Cardiac fibroblast (primary cell): Measurements from ENCODE around the gene CHST9.
"Not testable (repeated sequence)": the region's sequence is repeated elsewhere in the genome, so short reads cannot be mapped to it uniquely, and the experiment has no call there.

ENCODE experiments used
- DNase-seq, 2 donors: peaks; one replicate each; pipeline versions ENCODE4 v3.0.0 to v3.0.0-alpha.2; 2010; ENCODE audit warnings: low read depth in 2 of 2
- H3K4me3 ChIP-seq, 2 donors: replicated peaks in 1 of 2; 1 replicate in 1 of 2; 2 replicates in 1 of 2; pipeline ENCODE4 v1.5.1; 2011; ENCODE audit warnings: low read depth in 2 of 2, low read length in 2 of 2, mild to moderate bottlenecking in 2 of 2, moderate library complexity in 1 of 2
- TF ChIP-seq, protein P1 (sequence below): IDR thresholded peaks from one replicate; pipeline ENCODE4 v1.5.1; 2011; ENCODE audit warnings: low read depth, mild to moderate bottlenecking, low read length, inconsistent platforms

Gene CHST9

DNA sequence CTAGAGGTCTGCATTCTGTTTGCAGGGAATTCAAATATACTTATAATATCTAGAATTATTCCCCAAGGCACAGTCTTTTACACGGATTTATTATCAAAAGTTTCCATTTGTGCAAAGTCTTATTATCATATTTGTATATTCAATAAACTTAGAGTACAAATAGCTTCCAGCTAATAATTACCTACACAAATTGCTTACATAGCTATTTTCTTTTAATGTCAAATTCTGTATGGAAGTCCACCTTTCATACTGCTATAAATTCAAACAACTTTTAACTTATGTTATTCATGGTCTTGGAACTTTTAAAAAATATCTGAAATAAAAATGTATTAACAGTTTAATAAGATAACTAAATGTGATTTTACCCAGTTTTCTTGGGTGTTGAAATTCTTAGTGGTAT is 13.1 kb downstream of the CHST9 start:
- TF ChIP-seq, protein P1, sequence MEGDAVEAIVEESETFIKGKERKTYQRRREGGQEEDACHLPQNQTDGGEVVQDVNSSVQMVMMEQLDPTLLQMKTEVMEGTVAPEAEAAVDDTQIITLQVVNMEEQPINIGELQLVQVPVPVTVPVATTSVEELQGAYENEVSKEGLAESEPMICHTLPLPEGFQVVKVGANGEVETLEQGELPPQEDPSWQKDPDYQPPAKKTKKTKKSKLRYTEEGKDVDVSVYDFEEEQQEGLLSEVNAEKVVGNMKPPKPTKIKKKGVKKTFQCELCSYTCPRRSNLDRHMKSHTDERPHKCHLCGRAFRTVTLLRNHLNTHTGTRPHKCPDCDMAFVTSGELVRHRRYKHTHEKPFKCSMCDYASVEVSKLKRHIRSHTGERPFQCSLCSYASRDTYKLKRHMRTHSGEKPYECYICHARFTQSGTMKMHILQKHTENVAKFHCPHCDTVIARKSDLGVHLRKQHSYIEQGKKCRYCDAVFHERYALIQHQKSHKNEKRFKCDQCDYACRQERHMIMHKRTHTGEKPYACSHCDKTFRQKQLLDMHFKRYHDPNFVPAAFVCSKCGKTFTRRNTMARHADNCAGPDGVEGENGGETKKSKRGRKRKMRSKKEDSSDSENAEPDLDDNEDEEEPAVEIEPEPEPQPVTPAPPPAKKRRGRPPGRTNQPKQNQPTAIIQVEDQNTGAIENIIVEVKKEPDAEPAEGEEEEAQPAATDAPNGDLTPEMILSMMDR = no peak
- no peak for DNase-seq
- no peak overlapping the region for H3K4me3 ChIP-seq

DNA sequence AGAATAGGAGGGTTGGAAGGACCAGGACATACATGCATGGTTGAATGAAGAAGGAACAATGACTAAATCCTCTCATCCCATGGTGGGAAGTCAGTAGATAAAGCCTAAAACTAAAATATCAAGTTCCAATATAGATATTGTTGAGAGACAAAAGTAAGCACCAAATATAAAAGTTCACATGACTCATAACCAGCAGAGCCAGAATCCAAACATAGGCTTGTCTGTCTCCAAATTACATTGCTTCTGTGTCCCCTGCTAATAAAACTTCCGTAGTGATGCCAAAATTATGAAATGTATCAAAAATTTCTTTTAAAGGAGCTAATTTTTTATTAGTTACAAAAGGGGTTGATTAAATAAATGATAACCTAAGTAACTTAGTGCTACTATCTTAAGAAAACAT is 19.7 kb downstream of the CHST9 start:
- H3K4me3 ChIP-seq = no peak overlapping the region
- DNase-seq = no peak
- TF ChIP-seq, protein P1 = no peak

DNA sequence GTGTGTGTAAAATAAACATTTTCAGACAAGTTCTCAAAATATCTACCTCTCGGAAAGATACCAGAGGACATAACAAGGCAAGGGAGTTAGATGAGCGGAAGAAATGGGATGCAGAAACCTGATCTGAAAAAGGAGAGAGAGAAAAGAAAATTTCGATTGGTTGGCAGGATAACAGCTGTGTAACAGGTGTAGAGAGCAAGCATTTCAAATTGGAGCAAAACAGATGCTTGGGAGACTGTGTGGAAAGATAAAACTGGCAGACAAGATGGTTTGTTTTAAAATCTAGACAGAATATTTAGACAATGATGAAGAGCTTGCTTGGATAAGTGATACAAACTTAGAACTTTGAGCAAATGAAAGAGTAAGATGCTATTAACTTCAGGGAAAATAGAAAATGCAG is 20.2 kb downstream of the CHST9 start:
- DNase-seq = no peak
- H3K4me3 ChIP-seq = no peak overlapping the region
- TF ChIP-seq, protein P1 = no peak

DNA sequence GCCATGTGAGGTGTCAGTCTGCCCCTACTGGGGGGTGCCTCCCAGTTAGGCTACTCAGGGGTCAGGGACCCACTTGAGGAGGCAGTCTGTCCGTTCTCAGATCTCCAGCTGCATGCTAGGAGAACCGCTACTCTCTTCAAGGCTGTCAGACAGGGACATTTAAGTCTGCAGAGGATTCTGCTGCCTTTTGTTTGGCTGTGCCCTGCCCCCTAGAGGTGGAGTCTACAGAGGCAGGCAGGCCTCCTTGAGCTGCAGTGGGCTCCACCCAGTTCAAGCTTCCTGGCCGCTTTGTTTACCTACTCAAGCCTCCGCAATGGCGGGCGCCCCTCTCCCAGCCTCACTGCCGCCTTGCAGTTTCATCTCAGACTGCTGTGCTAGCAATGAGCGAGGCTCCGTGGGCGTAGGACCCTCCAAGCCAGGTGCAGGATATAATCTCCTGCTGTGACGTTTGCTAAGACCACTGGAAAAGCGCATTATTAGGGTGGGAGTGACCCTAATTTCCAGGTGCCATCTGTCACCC is 21.9 kb downstream of the CHST9 start:
- not testable (repeated sequence) for H3K4me3 ChIP-seq, DNase-seq

DNA sequence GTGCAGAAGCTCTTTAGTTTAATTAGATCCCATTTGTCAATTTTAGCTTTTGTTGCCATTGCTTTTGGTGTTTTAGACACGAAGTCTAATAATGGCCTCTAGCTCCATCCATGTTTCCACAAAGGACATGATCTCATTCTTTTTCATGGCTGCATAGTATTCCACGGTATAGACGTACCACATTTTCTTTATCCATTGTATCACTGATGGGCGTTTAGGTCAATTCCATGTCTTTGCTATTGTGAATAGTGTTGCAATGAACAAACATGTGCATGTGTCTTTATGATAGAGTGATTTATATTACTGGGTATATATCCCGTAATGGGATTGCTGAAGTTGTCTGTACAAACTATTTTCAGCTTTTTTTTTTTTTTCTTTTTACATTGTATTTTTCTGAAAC is 35.9 kb downstream of the CHST9 start:
- H3K4me3 ChIP-seq, DNase-seq: not testable (repeated sequence)

DNA sequence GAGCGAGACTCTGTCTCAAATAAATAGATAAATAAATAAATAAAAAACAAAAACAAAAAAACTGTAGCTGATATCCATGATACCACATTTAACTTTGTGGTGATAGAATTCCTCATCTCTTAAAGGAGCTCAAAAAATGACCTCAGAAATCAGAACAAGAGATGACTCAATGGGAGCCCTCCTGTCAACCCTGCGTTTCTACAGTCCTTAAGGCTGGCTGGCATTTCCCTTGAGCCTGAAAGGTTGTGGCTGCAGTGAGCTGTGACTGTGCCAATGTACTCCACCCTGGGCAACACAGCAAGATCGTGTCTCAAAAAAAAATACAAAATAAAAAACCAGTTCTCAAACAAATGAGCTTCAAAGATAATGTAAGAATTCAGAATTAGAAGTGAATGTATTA is 40.4 kb downstream of the CHST9 start:
- no peak for DNase-seq
- no peak overlapping the region for H3K4me3 ChIP-seq
- TF ChIP-seq, protein P1 = no peak

DNA sequence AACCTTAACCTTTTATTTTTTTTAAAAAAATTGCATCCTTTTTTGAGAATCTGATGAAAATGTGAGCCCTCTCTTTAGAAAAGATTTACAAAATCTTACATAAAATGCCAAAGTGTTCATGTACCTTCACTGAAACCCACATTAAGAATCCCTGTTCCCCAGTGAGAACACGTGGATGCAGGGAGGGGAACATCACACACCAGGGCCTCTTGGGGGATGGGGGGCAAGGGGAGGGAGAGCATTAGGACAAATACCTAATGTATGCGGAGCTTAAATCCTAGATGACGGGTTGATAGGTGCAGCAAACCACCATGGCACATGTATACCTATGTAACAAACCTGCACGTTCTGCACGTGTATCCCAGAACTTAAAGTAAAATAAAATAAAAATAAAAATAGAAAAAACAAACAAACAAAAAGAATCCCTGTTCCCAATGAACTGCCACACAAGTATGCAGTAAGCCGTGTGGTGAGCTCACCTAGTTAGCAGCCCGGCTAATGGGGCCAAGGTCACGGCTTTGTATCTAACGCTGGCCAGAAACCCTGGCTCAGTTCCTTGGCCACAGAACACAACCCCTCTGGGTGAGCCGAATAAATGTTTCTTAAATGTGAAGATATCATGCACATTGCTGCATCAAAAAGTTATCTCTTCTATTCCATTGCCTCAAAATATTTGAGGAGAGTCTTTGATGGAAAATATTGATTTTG is 41.4 kb downstream of the CHST9 start:
- DNase-seq = no peak
- TF ChIP-seq, protein P1 = no peak
- H3K4me3 ChIP-seq = no peak overlapping the region

DNA sequence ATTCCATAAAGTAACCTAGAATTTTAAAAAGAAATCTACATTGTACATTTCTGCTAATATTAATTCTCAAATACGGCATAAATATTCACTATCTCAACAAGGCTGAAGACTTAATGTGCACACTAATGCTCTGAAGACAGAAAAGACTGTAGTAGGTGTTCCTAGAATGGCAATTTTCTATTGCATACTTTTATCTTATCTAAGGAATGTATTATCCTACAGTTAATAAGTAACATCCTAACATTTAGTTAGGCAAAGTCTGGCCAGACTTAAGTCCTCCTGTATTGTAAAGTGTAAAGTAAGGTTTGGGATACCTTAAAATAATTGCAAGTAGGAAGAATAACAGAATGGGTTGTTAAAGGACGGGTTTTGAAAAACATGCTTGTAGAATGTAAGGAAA is 42.2 kb downstream of the CHST9 start:
- TF ChIP-seq, protein P1 = no peak
- no peak overlapping the region for H3K4me3 ChIP-seq
- DNase-seq = no peak
